Right lobe of liver (tissue), 4 donors: ENCODE results near the gene TEX38.

ENCODE experiments used
- POLR2A ChIP-seq: fragments of 450-650 bp; IDR thresholded peaks from one replicate; pipeline ENCODE4 v1.6.1; 2017; ENCODE audit warnings: antibody characterized with exemption, mild to moderate bottlenecking
- TF ChIP-seq, protein P1 (sequence below), 4 donors: fragments of 200-600 bp in 3 of 4; fragments of 450-650 bp in 1 of 4; IDR thresholded peaks; one replicate each; pipeline versions ENCODE4 v1.5.1 to v1.8.0; 2016 to 2022; ENCODE audit warnings: antibody characterized with exemption in 4 of 4, mild to moderate bottlenecking in 2 of 4
- donor health status: DM: no; HTN: no; CAD: no.
- donor health status: DM: no; HTN: no; CAD: no.
- donor health status: DM: no; HTN: yes; CAD: no.

DNA sequence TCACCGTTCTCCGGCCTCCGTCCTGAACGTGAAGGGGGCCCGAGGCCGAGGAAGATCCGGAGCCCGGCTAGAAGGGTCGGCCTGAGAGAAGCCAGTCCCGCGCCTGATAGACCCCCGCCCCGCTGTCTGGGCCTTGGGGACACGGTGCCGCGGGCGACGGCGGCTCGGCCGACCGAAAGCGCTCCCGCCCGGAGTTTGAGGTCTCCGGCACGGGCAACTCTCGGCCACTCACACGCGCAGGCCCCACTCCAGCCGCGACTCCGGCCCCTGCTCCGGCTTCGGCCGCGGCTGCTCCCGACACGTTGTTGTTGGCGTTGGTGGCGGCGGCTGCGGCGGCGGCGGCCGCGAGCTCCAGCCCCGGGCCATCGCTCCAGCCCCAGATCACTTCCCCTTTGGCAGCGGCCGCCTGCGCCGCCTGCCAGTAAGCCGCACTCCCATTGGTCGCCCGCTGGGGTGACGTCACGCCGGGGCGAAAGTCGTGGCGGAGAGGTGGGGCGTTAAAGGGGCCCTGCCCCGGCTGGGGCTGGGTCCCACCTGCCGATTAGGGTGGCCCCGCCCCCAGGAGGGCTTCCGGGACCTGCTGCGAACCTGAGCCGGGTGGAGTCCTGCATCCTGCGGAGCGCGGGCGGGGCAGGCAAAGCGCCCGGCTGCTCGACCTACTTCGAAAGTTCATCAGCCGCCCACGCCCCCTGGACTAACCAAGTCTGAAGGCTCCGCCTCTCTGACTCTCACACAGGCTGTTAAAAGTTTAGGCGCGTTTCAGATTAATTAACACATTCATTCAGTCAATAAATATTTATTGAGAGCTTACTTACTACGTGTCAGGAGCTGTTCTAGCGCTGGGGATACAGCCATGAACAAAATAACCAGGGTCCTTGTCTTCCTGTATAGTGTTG lies 47.3 kb downstream of the TEX38 start, which contains the start of gene EFCAB14:
- TF ChIP-seq, protein P1, sequence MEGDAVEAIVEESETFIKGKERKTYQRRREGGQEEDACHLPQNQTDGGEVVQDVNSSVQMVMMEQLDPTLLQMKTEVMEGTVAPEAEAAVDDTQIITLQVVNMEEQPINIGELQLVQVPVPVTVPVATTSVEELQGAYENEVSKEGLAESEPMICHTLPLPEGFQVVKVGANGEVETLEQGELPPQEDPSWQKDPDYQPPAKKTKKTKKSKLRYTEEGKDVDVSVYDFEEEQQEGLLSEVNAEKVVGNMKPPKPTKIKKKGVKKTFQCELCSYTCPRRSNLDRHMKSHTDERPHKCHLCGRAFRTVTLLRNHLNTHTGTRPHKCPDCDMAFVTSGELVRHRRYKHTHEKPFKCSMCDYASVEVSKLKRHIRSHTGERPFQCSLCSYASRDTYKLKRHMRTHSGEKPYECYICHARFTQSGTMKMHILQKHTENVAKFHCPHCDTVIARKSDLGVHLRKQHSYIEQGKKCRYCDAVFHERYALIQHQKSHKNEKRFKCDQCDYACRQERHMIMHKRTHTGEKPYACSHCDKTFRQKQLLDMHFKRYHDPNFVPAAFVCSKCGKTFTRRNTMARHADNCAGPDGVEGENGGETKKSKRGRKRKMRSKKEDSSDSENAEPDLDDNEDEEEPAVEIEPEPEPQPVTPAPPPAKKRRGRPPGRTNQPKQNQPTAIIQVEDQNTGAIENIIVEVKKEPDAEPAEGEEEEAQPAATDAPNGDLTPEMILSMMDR (IDR thresholded peaks at IDR 0.05): no peak
- TF ChIP-seq POLR2A: peak; percentile 78
